Activated CD4-positive, alpha-beta memory T cell treated with anti-CD3 and anti-CD28 coated beads, Interleukin-2, amount 10 ng/mL, durations not matched to agents 7 days and 5 days (primary cell): ENCODE measurements around the gene MLX. TPM values are rescaled to one million over a fixed set of nuclear protein-coding genes. Genes with fewer than 3 reads are reported as not detected.
"Not testable (repeated sequence)": the region's sequence is repeated elsewhere in the genome, so short reads cannot be mapped to it uniquely, and the experiment has no call there.

Experiments
- CTCF ChIA-PET: fragments of 350-600 bp; sonication (Branson Sonifier 250); formaldehyde crosslinking; loops from one replicate; lab custom pipeline; 2021; ENCODE audit warnings: antibody characterized with exemption, inconsistent platforms; lab: Charles Lee
- POLR2A ChIA-PET: fragments of 350-600 bp; sonication (Branson Sonifier 250); formaldehyde crosslinking; loops from one replicate; lab custom pipeline; 2021; ENCODE audit warnings: antibody characterized with exemption; lab: Charles Lee
- DNase-seq: peaks from one replicate; pipeline ENCODE4 v3.0.0-alpha.2; 2020
- H3K27ac Mint-ChIP-seq: one replicate; pipeline ENCODE4 v1.8.0; 2021; ENCODE audit warnings: mild to moderate bottlenecking, mixed read lengths
- H3K27me3 Mint-ChIP-seq: one replicate; pipeline ENCODE4 v1.8.0; 2021; ENCODE audit warnings: mixed read lengths
- H3K36me3 Mint-ChIP-seq: one replicate; pipeline ENCODE4 v1.8.0; 2021; ENCODE audit warnings: low read depth, mixed read lengths
- H3K4me1 Mint-ChIP-seq: one replicate; pipeline ENCODE4 v1.8.0; 2021; ENCODE audit warnings: mixed read lengths
- H3K4me3 Mint-ChIP-seq: one replicate; pipeline ENCODE4 v1.8.0; 2021; ENCODE audit warnings: mild to moderate bottlenecking, mixed read lengths
- H3K9me3 Mint-ChIP-seq: one replicate; pipeline ENCODE4 v1.8.0; 2021; ENCODE audit warnings: mixed read lengths
- total RNA-seq, 2 experiments: library from RNA; stranded (reverse); gene quantifications; one replicate each; pipeline ENCODE4 v1.2.3, GENCODE V29; 2021

Gene MLX
- total RNA-seq, 2 experiments from 2014 or later: 52.2 to 53.8 TPM

GRCh38 chr17:42596386-42596785, 29.5 kb downstream of the MLX start:
- Mint-ChIP-seq H3K4me3 (no peak overlapping the region), H3K27ac (no peak overlapping the region), H3K4me1 (peaks cover 3% of the 10 kb centered on the region), H3K27me3 (no peaks in the 10 kb centered on the region), H3K36me3 (peaks cover 16% of the 10 kb centered on the region), H3K9me3 (no peaks in the 10 kb centered on the region)
- DNase-seq: no peak
- ChIA-PET POLR2A (interaction anchor here (0.6 kb wide), 1 partner anchor 13 kb away, joined by 3 read pairs; no protein-coding TSS in a partner anchor), CTCF (no interaction called here)

- no peak overlapping the region for H3K4me3 Mint-ChIP-seq
- ChIA-PET POLR2A (interaction anchor here (1.4 kb wide), 1 partner anchor 20 kb away, joined by 6 read pairs; the partner anchor contains the start of gene PSMC3IP), CTCF (interaction anchor here (0.8 to 1.5 kb wide), 5 partner anchors 18 to 176 kb away, joined by 3 read pairs; partner anchors contain the start of gene PSMC3IP)
- peaks cover 10% of the 10 kb centered on the region for H3K4me1 Mint-ChIP-seq
- no peak overlapping the region for H3K27ac Mint-ChIP-seq
- H3K27me3 Mint-ChIP-seq: no peaks in the 10 kb centered on the region
- DNase-seq: no peak
- no peaks in the 10 kb centered on the region for H3K9me3 Mint-ChIP-seq
- peaks cover 21% of the 10 kb centered on the region for H3K36me3 Mint-ChIP-seq
Observed at GRCh38 chr17:42598905-42599304, 32.0 kb downstream of the MLX start.

GRCh38 chr17:42603318-42603717, 36.4 kb downstream of the MLX start:
- no peak overlapping the region for H3K27ac Mint-ChIP-seq
- H3K27me3 Mint-ChIP-seq: no peaks in the 10 kb centered on the region
- POLR2A ChIA-PET: no interaction called here
- peaks cover 44% of the 10 kb centered on the region for H3K4me1 Mint-ChIP-seq
- DNase-seq: no peak
- H3K36me3 Mint-ChIP-seq: peaks cover 35% of the 10 kb centered on the region
- CTCF ChIA-PET: no interaction called here
- H3K4me3 Mint-ChIP-seq: no peak overlapping the region
- no peaks in the 10 kb centered on the region for H3K9me3 Mint-ChIP-seq

GRCh38 chr17:42607769-42608168, 40.9 kb downstream of the MLX start:
- H3K27me3 Mint-ChIP-seq: no peaks in the 10 kb centered on the region
- ChIA-PET POLR2A (interaction anchor here (0.7 to 3.4 kb wide), 16 partner anchors 25 to 413 kb away, joined by 3 to 41 read pairs (median 5); partner anchors contain the start of genes BECN1, GHDC, MLX and PLEKHH3), CTCF (interaction anchor here (0.8 to 6.0 kb wide), 8 partner anchors 17 to 216 kb away, joined by 3 to 70 read pairs (median 5); partner anchors contain the start of genes BECN1, MLX and PSMC3IP)
- H3K4me1 Mint-ChIP-seq: peaks cover 48% of the 10 kb centered on the region
- peaks cover 47% of the 10 kb centered on the region for H3K36me3 Mint-ChIP-seq
- no peak for DNase-seq
- H3K9me3 Mint-ChIP-seq: no peaks in the 10 kb centered on the region
- peak overlapping the region; percentile 99 for H3K4me3 Mint-ChIP-seq
- H3K27ac Mint-ChIP-seq: no peak overlapping the region

- H3K27me3 Mint-ChIP-seq: no peaks in the 10 kb centered on the region
- H3K36me3 Mint-ChIP-seq: peaks cover 45% of the 10 kb centered on the region
- CTCF ChIA-PET: interaction anchor here (0.8 to 6.0 kb wide), 11 partner anchors 18 to 217 kb away, joined by 3 to 70 read pairs (median 5); partner anchors contain the start of genes BECN1, MLX, PLEKHH3 and PSMC3IP
- DNase-seq: peak; percentile 39
- H3K4me3 Mint-ChIP-seq: peak overlapping the region; percentile 99
- peak overlapping the region; percentile 91 for H3K27ac Mint-ChIP-seq
- POLR2A ChIA-PET: interaction anchor here (0.7 to 3.4 kb wide), 30 partner anchors 8 to 707 kb away, joined by 3 to 41 read pairs (median 4); partner anchors contain the start of genes BECN1, COASY, GHDC and KCNH4
- peaks cover 43% of the 10 kb centered on the region for H3K4me1 Mint-ChIP-seq
- no peaks in the 10 kb centered on the region for H3K9me3 Mint-ChIP-seq
Observed at GRCh38 chr17:42608305-42609181, 41.6 kb downstream of the MLX start.

GRCh38 chr17:42609182-42609813, 42.4 kb downstream of the MLX start, which contains the start of the genes RETREG3 and TUBG1:
TSS of gene RETREG3 (minus strand) at chr17:42609374. CDS start at chr17:42609324, 50 bp downstream.
TSS of gene TUBG1 (plus strand) at chr17:42609683. CDS start at chr17:42609738, 55 bp downstream.
- peak; percentile 99 for DNase-seq
- CTCF ChIA-PET: interaction anchor here (0.6 to 6.0 kb wide), 13 partner anchors 15 to 216 kb away, joined by 3 to 70 read pairs (median 4); partner anchors contain the start of genes MLX, PLEKHH3 and PSMC3IP
- POLR2A ChIA-PET: interaction anchor here (0.6 to 3.4 kb wide), 24 partner anchors 9 to 706 kb away, joined by 3 to 41 read pairs (median 4); partner anchors contain the start of genes BECN1, COASY, KCNH4 and MLX
- Mint-ChIP-seq H3K9me3 (no peaks in the 10 kb centered on the region), H3K36me3 (peaks cover 47% of the 10 kb centered on the region), H3K4me1 (peaks cover 42% of the 10 kb centered on the region), H3K27ac (peak within 1 kb of the TSS; percentile 91), H3K27me3 (no peaks in the 10 kb centered on the region), H3K4me3 (peak within 1 kb of the TSS; percentile 99)

GRCh38 chr17:42609814-42610801, 43.2 kb downstream of the MLX start:
- peaks cover 49% of the 10 kb centered on the region for H3K36me3 Mint-ChIP-seq
- H3K27ac Mint-ChIP-seq: peak overlapping the region; percentile 91
- POLR2A ChIA-PET: interaction anchor here (0.6 to 3.4 kb wide), 17 partner anchors 10 to 705 kb away, joined by 3 to 41 read pairs (median 4); partner anchors contain the start of genes BECN1, KCNH4, MLX and NAGLU
- CTCF ChIA-PET: interaction anchor here (0.6 to 6.0 kb wide), 8 partner anchors 14 to 215 kb away, joined by 3 to 70 read pairs (median 3); partner anchors contain the start of genes PLEKHH3 and PSMC3IP
- peaks cover 36% of the 10 kb centered on the region for H3K4me1 Mint-ChIP-seq
- not testable (repeated sequence) for DNase-seq, H3K9me3 Mint-ChIP-seq, H3K27me3 Mint-ChIP-seq
- H3K4me3 Mint-ChIP-seq: peak overlapping the region; percentile 99

- DNase-seq: no peak
- H3K36me3 Mint-ChIP-seq: peaks cover 47% of the 10 kb centered on the region
- CTCF ChIA-PET: no interaction called here
- H3K4me1 Mint-ChIP-seq: peaks cover 18% of the 10 kb centered on the region
- no peak overlapping the region for H3K27ac Mint-ChIP-seq
- H3K9me3 Mint-ChIP-seq: no peaks in the 10 kb centered on the region
- H3K27me3 Mint-ChIP-seq: no peaks in the 10 kb centered on the region
- no peak overlapping the region for H3K4me3 Mint-ChIP-seq
- POLR2A ChIA-PET: no interaction called here
Observed at GRCh38 chr17:42612013-42612412, 45.1 kb downstream of the MLX start.

GRCh38 chr17:42613699-42614295, 46.9 kb downstream of the MLX start:
- no peaks in the 10 kb centered on the region for H3K27me3 Mint-ChIP-seq
- H3K27ac Mint-ChIP-seq: no peak overlapping the region
- H3K36me3 Mint-ChIP-seq: peaks cover 45% of the 10 kb centered on the region
- CTCF ChIA-PET: no interaction called here
- H3K4me3 Mint-ChIP-seq: no peak overlapping the region
- DNase-seq: no peak
- H3K9me3 Mint-ChIP-seq: no peaks in the 10 kb centered on the region
- peaks cover 15% of the 10 kb centered on the region for H3K4me1 Mint-ChIP-seq
- POLR2A ChIA-PET: interaction anchor here (0.9 to 1.0 kb wide), 2 partner anchors 36 to 69 kb away, joined by 3 read pairs; partner anchors contain the start of gene PSMC3IP

- H3K27me3 Mint-ChIP-seq: no peaks in the 10 kb centered on the region
- no peaks in the 10 kb centered on the region for H3K9me3 Mint-ChIP-seq
- H3K36me3 Mint-ChIP-seq: peaks cover 25% of the 10 kb centered on the region
- ChIA-PET CTCF (no interaction called here), POLR2A (interaction anchor here (1.0 kb wide), 1 partner anchor 11 kb away, joined by 3 read pairs; no protein-coding TSS in a partner anchor)
- peaks cover 12% of the 10 kb centered on the region for H3K4me1 Mint-ChIP-seq
- H3K27ac Mint-ChIP-seq: no peak overlapping the region
- no peak for DNase-seq
- no peak overlapping the region for H3K4me3 Mint-ChIP-seq
Observed at GRCh38 chr17:42617956-42618431, 51.1 kb downstream of the MLX start.
